Measurements from ENCODE around the gene CLP1. TPM values are rescaled to one million over a fixed set of nuclear protein-coding genes. Genes with fewer than 3 reads are reported as not detected.

CLP1 gene
- total and polyA plus RNA-seq, 10 of the 15 experiments (the other 5 are each of a cell fraction or from before 2014, with no cell fraction given) = 19.9 to 45.7 (median 27.8) TPM

DNA sequence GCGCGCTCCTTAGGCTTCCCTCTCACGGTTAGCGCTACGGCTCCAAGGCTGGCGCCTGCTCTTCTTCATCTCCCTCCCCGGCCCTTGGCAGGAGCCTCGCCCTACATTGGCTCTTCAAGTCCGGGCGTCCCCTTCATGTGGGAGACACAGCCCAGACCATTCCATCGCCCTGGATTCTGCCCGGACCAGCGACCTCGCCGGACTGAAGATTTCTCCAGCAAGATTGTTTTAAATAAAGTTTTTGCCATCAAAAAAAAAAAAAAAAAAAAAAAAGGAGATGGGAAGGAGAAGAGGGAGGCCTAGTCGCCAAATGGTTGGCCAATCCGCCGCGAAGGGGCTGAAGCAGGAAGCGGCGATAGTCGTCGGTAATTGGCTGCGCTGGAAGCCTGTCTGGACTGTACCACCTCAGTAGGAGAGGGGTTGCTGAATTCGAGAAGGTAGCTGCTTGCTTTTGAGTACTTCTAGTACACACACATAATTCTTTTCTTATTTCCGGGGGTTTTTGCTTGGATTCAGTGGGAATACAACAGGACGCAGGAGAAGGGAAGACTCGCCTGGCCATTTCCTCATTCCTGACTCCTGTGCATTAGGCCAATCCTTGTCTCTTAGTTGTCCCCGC lies 9.7 kb downstream of the CLP1 start (continued):
- TF ChIP-seq, protein P1, sequence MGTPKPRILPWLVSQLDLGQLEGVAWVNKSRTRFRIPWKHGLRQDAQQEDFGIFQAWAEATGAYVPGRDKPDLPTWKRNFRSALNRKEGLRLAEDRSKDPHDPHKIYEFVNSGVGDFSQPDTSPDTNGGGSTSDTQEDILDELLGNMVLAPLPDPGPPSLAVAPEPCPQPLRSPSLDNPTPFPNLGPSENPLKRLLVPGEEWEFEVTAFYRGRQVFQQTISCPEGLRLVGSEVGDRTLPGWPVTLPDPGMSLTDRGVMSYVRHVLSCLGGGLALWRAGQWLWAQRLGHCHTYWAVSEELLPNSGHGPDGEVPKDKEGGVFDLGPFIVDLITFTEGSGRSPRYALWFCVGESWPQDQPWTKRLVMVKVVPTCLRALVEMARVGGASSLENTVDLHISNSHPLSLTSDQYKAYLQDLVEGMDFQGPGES (IDR thresholded peaks at IDR 0.05) = peak; percentile 75
- TF ChIP-seq SREBF1 (IDR thresholded peaks at IDR 0.05; ENCODE audit: low read length) (peak; percentile 96), PAX5 (IDR thresholded peaks at IDR 0.05; ENCODE audit: borderline replicate concordance, low read depth, low read length) (no peak), SMAD5 (IDR thresholded peaks at IDR 0.05; ENCODE audit: low read depth) (0 out of 2 replicates have a peak, but pooled peaks have one; percentile 39), NRF1 (conservative IDR thresholded peaks at IDR 0.05; ENCODE audit: low read depth, low read length) (no peak), ESRRA (IDR thresholded peaks at IDR 0.05; ENCODE audit: low read length) (peak; percentile 72), NBN (IDR thresholded peaks at IDR 0.05) (peak; percentile 86), POLR2A (IDR thresholded peaks at IDR 0.05; ENCODE audit: low read depth, low read length) (peak; percentile 38; the same call in 1 of the 2 replicates), JUNB (IDR thresholded peaks at IDR 0.05) (no peak), ZZZ3 (IDR thresholded peaks at IDR 0.05; ENCODE audit: control insufficient read depth, insufficient read length, low read depth) (no peak), RUNX3 (IDR thresholded peaks at IDR 0.05; ENCODE audit: low read length) (peak; percentile 37; the same call in 1 of the 2 replicates), FOXK2 (IDR thresholded peaks at IDR 0.05) (peak; percentile 98), NR2F1 (conservative IDR thresholded peaks at IDR 0.05) (no peak), NFYA (IDR thresholded peaks at IDR 0.05; ENCODE audit: borderline replicate concordance, low read depth, low read length) (peak; percentile 29; the same call in 1 of the 2 replicates), JUND (IDR thresholded peaks at IDR 0.05; ENCODE audit: low read depth, low read length) (peak; percentile 99), DPF2 (IDR thresholded peaks at IDR 0.05) (peak; percentile 35; the same call in 1 of the 2 replicates), RFX5 (IDR thresholded peaks at IDR 0.05; ENCODE audit: low read depth, low read length) (no peak), TARDBP (IDR thresholded peaks at IDR 0.05; ENCODE audit: borderline replicate concordance) (peak; percentile 82; the same call in 1 of the 2 replicates)
- TF ChIP-seq, protein P2, sequence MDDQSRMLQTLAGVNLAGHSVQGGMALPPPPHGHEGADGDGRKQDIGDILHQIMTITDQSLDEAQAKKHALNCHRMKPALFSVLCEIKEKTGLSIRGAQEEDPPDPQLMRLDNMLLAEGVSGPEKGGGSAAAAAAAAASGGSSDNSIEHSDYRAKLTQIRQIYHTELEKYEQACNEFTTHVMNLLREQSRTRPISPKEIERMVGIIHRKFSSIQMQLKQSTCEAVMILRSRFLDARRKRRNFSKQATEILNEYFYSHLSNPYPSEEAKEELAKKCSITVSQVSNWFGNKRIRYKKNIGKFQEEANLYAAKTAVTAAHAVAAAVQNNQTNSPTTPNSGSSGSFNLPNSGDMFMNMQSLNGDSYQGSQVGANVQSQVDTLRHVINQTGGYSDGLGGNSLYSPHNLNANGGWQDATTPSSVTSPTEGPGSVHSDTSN (IDR thresholded peaks at IDR 0.05; ENCODE audit: insufficient replicate concordance, low read depth, low read length) = peak; percentile 95
- TF ChIP-seq, protein P3, sequence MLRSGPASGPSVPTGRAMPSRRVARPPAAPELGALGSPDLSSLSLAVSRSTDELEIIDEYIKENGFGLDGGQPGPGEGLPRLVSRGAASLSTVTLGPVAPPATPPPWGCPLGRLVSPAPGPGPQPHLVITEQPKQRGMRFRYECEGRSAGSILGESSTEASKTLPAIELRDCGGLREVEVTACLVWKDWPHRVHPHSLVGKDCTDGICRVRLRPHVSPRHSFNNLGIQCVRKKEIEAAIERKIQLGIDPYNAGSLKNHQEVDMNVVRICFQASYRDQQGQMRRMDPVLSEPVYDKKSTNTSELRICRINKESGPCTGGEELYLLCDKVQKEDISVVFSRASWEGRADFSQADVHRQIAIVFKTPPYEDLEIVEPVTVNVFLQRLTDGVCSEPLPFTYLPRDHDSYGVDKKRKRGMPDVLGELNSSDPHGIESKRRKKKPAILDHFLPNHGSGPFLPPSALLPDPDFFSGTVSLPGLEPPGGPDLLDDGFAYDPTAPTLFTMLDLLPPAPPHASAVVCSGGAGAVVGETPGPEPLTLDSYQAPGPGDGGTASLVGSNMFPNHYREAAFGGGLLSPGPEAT (IDR thresholded peaks at IDR 0.05; ENCODE audit: low read depth) = peak; percentile 81
- TF ChIP-seq, protein P4, sequence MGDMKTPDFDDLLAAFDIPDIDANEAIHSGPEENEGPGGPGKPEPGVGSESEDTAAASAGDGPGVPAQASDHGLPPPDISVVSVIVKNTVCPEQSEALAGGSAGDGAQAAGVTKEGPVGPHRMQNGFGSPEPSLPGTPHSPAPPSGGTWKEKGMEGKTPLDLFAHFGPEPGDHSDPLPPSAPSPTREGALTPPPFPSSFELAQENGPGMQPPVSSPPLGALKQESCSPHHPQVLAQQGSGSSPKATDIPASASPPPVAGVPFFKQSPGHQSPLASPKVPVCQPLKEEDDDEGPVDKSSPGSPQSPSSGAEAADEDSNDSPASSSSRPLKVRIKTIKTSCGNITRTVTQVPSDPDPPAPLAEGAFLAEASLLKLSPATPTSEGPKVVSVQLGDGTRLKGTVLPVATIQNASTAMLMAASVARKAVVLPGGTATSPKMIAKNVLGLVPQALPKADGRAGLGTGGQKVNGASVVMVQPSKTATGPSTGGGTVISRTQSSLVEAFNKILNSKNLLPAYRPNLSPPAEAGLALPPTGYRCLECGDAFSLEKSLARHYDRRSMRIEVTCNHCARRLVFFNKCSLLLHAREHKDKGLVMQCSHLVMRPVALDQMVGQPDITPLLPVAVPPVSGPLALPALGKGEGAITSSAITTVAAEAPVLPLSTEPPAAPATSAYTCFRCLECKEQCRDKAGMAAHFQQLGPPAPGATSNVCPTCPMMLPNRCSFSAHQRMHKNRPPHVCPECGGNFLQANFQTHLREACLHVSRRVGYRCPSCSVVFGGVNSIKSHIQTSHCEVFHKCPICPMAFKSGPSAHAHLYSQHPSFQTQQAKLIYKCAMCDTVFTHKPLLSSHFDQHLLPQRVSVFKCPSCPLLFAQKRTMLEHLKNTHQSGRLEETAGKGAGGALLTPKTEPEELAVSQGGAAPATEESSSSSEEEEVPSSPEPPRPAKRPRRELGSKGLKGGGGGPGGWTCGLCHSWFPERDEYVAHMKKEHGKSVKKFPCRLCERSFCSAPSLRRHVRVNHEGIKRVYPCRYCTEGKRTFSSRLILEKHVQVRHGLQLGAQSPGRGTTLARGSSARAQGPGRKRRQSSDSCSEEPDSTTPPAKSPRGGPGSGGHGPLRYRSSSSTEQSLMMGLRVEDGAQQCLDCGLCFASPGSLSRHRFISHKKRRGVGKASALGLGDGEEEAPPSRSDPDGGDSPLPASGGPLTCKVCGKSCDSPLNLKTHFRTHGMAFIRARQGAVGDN (IDR thresholded peaks at IDR 0.05) = no peak
- TF ChIP-seq, protein P5, sequence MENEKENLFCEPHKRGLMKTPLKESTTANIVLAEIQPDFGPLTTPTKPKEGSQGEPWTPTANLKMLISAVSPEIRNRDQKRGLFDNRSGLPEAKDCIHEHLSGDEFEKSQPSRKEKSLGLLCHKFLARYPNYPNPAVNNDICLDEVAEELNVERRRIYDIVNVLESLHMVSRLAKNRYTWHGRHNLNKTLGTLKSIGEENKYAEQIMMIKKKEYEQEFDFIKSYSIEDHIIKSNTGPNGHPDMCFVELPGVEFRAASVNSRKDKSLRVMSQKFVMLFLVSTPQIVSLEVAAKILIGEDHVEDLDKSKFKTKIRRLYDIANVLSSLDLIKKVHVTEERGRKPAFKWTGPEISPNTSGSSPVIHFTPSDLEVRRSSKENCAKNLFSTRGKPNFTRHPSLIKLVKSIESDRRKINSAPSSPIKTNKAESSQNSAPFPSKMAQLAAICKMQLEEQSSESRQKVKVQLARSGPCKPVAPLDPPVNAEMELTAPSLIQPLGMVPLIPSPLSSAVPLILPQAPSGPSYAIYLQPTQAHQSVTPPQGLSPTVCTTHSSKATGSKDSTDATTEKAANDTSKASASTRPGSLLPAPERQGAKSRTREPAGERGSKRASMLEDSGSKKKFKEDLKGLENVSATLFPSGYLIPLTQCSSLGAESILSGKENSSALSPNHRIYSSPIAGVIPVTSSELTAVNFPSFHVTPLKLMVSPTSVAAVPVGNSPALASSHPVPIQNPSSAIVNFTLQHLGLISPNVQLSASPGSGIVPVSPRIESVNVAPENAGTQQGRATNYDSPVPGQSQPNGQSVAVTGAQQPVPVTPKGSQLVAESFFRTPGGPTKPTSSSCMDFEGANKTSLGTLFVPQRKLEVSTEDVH (IDR thresholded peaks at IDR 0.05; ENCODE audit: low read depth, partially characterized antibody) = peak; percentile 74
